GM12892 (cell line): ENCODE data around the gene TCEAL3.

ENCODE experiments used
- POLR2AphosphoS5 ChIP-seq: IDR thresholded peaks from 2 replicates; pipeline ENCODE4 v1.6.1; 2011; ENCODE audit warnings: low read depth, low read length, control low read depth
- TAF1 ChIP-seq: IDR thresholded peaks from 2 replicates; pipeline ENCODE4 v1.6.1; 2011; ENCODE audit warnings: low read depth, mild to moderate bottlenecking, control low read depth, low read length, borderline replicate concordance

DNA sequence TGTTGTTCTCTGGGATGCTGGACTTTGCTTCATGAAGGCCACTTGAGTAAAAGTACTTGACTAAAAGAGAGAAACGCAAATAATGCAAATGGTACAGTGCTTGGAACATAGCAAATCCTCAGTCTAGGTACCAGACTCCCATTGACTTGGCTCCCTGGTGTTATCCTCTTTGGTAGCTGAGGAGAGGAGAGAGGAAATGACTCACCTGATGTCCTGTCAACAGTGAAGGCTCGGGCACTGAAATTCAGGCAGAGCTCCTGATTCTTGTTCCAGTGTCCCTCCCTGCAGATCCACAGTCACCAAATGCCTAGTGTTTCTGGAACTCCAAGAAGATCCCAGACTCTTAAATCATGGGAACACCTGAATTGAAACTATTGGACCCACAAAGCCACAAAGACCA lies 45.0 kb upstream of the TCEAL3 start:
- no peak for TF ChIP-seq POLR2AphosphoS5
- no peak for TF ChIP-seq TAF1
